ENCODE results near the gene HIBCH.

The HIBCH gene

DNA sequence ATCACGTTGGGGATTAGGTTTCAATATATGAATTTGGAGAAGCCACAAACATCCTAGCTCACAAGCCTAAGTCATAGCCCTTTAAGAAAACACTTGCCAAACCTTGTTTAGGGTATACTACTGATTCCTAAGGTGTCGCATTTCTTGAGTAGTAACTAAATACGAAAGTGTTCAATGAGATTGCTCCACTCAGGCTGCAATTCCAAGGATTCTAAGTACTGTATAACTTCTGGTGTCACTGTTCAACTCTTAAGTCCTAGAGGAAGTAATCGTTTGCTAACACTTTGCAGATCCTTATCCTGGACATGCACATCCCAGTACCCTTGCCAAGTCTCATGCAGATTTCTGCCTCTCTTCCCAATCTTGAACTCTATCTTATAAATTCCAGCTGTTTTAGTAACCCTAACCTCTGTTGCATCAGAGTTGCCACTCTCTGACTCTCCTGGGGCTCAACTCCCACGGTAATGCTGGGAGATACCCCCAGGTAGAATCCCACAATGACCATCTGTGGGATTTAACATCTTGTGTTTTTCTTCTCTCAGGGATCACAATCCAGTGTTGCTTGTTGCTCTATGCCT is 122.4 kb downstream of the HIBCH start:
- Histone ChIP-seq H3K4me2 (ENCODE audit: low read length) (no peak overlapping the region), H3K4me1 (ENCODE audit: insufficient read depth, low read length, severe bottlenecking) (no peaks in the 10 kb centered on the region), H3K79me2 (ENCODE audit: insufficient read depth, low read length) (no peaks in the 10 kb centered on the region), H3F3A (ENCODE audit: insufficient read depth, low read length) (no peaks in the 10 kb centered on the region), H4K20me1 (ENCODE audit: insufficient read depth, low read length) (no peaks in the 10 kb centered on the region), H2AFZ (ENCODE audit: low read length) (no peak overlapping the region), H3K9me3 (ENCODE audit: low read length) (no peaks in the 10 kb centered on the region), H3K4me3 (ENCODE audit: low read depth, low read length, poor library complexity, severe bottlenecking) (no peak overlapping the region), H3K9ac (ENCODE audit: low read length) (no peak overlapping the region), H3K36me3 (ENCODE audit: insufficient read depth, low read length) (no peaks in the 10 kb centered on the region), H3K27me3 (ENCODE audit: insufficient read depth, low read length) (no peaks in the 10 kb centered on the region), H3K9me2 (ENCODE audit: low read depth, low read length) (no peaks in the 10 kb centered on the region), H3K27ac (ENCODE audit: low read depth, low read length, poor library complexity, severe bottlenecking) (no peak overlapping the region)
- TF ChIP-seq EZH2 (IDR thresholded peaks at IDR 0.05; ENCODE audit: borderline replicate concordance, low read length), result no peak
- TF ChIP-seq, protein P1, sequence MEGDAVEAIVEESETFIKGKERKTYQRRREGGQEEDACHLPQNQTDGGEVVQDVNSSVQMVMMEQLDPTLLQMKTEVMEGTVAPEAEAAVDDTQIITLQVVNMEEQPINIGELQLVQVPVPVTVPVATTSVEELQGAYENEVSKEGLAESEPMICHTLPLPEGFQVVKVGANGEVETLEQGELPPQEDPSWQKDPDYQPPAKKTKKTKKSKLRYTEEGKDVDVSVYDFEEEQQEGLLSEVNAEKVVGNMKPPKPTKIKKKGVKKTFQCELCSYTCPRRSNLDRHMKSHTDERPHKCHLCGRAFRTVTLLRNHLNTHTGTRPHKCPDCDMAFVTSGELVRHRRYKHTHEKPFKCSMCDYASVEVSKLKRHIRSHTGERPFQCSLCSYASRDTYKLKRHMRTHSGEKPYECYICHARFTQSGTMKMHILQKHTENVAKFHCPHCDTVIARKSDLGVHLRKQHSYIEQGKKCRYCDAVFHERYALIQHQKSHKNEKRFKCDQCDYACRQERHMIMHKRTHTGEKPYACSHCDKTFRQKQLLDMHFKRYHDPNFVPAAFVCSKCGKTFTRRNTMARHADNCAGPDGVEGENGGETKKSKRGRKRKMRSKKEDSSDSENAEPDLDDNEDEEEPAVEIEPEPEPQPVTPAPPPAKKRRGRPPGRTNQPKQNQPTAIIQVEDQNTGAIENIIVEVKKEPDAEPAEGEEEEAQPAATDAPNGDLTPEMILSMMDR (IDR thresholded peaks at IDR 0.05; ENCODE audit: low read length), result no peak

DNA sequence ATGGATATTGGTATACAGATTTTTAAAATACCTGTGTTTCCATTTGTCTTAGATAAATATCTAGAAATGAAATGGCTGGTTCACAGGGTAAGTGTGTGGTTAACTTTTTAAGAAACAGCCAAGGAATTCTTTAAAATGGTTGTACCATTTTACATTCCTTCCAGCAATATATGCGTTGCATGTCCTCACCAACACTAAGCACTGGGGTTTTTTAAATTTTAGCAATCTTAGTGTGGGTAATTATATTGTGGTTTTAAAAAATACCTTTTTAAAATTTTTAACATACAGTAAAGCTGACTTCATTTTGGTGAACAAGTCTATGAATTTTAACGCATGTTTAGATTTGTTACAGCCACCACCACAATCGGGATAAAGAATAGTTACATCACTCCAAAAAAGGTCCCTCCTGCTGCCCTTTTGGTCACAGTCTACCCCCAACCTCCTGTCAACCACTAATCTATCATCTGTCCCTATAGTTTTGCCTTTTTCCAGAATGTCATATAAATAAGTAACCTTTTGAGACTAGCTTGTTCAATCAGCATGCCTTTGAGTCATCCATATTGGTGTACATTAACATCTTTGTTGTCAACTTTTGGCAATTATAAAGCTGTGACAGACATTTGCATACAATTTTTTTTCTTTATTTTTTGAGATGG is 129.0 kb downstream of the HIBCH start:
- Histone ChIP-seq H3K36me3 (ENCODE audit: insufficient read depth, low read length) (no peaks in the 10 kb centered on the region), H3K4me1 (ENCODE audit: insufficient read depth, low read length, severe bottlenecking) (no peaks in the 10 kb centered on the region), H3F3A (ENCODE audit: insufficient read depth, low read length) (no peaks in the 10 kb centered on the region), H3K4me3 (ENCODE audit: low read depth, low read length, poor library complexity, severe bottlenecking) (no peak overlapping the region), H3K4me2 (ENCODE audit: low read length) (no peak overlapping the region), H3K79me2 (ENCODE audit: insufficient read depth, low read length) (no peaks in the 10 kb centered on the region), H3K27me3 (ENCODE audit: insufficient read depth, low read length) (no peaks in the 10 kb centered on the region), H2AFZ (ENCODE audit: low read length) (no peak overlapping the region), H4K20me1 (ENCODE audit: insufficient read depth, low read length) (no peaks in the 10 kb centered on the region), H3K9ac (ENCODE audit: low read length) (no peak overlapping the region), H3K9me2 (ENCODE audit: low read depth, low read length) (no peaks in the 10 kb centered on the region), H3K9me3 (ENCODE audit: low read length) (no peaks in the 10 kb centered on the region), H3K27ac (ENCODE audit: low read depth, low read length, poor library complexity, severe bottlenecking) (no peak overlapping the region)
- TF ChIP-seq EZH2 (IDR thresholded peaks at IDR 0.05; ENCODE audit: borderline replicate concordance, low read length), result no peak
- TF ChIP-seq, protein P1 (IDR thresholded peaks at IDR 0.05; ENCODE audit: low read length), result no peak

DNA sequence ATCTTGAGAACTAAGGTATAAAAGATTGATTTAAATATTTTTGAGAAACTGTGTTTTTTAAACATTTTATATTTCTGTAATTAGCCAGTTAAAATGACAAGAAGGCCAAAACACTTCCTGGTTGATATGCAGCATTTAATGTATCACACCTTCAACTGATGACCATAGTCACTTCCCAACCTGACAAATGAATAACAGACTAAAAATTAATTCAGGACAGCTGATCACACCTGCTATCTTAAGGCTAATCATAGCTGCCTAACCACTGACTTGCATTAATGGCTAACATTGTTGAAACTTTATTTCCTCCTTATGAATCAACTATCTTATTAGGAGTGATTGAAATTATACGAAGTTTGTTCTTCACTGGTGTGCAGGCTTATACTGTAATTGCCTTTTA is 131.3 kb downstream of the HIBCH start:
- no peaks in the 10 kb centered on the region for H3K36me3 ChIP-seq (ENCODE audit: insufficient read depth, low read length)
- H3K27me3 ChIP-seq (ENCODE audit: insufficient read depth, low read length), result no peaks in the 10 kb centered on the region
- no peaks in the 10 kb centered on the region for H4K20me1 ChIP-seq (ENCODE audit: insufficient read depth, low read length)
- no peak overlapping the region for H3K9ac ChIP-seq (ENCODE audit: low read length)
- H3K79me2 ChIP-seq (ENCODE audit: insufficient read depth, low read length), result no peaks in the 10 kb centered on the region
- H3K4me3 ChIP-seq (ENCODE audit: low read depth, low read length, poor library complexity, severe bottlenecking), result no peak overlapping the region
- H3K4me1 ChIP-seq (ENCODE audit: insufficient read depth, low read length, severe bottlenecking), result no peaks in the 10 kb centered on the region
- TF ChIP-seq, protein P1 (IDR thresholded peaks at IDR 0.05; ENCODE audit: low read length), result no peak
- TF ChIP-seq EZH2 (IDR thresholded peaks at IDR 0.05; ENCODE audit: borderline replicate concordance, low read length), result no peak
- no peaks in the 10 kb centered on the region for H3K9me3 ChIP-seq (ENCODE audit: low read length)
- H3K4me2 ChIP-seq (ENCODE audit: low read length), result no peak overlapping the region
- H3K27ac ChIP-seq (ENCODE audit: low read depth, low read length, poor library complexity, severe bottlenecking), result no peak overlapping the region
- H3K9me2 ChIP-seq (ENCODE audit: low read depth, low read length), result no peaks in the 10 kb centered on the region
- no peaks in the 10 kb centered on the region for H3F3A ChIP-seq (ENCODE audit: insufficient read depth, low read length)
- H2AFZ ChIP-seq (ENCODE audit: low read length), result no peak overlapping the region
